Transverse colon (tissue), 4 donors: Measurements from ENCODE around the gene KLF1. TPM values are rescaled to one million over a fixed set of nuclear protein-coding genes. Genes with fewer than 3 reads are reported as not detected.
"Not testable (repeated sequence)": the region's sequence is repeated elsewhere in the genome, so short reads cannot be mapped to it uniquely, and the experiment has no call there.

Experiments
- DNase-seq: peaks from one replicate; pipeline ENCODE4 v3.0.0-alpha.2; 2019
- H3K27ac ChIP-seq, 4 donors: fragments of 200-600 bp; sonication (generic); 2 replicates each; pipeline ENCODE4 v1.5.1; 2016 to 2018; ENCODE audit warnings: inconsistent platforms in 4 of 4
- H3K27me3 ChIP-seq: fragments of 200-600 bp; sonication (generic); 2 replicates; pipeline ENCODE4 v1.5.1; 2017; ENCODE audit warnings: inconsistent platforms
- H3K36me3 ChIP-seq, 4 donors: fragments of 200-600 bp; sonication (generic); 2 replicates each; pipeline ENCODE4 v1.5.1; 2017 to 2019; ENCODE audit warnings: inconsistent platforms in 4 of 4
- H3K4me1 ChIP-seq, 4 donors: fragments of 200-600 bp; sonication (generic); 2 replicates each; pipeline ENCODE4 v1.5.1; 2017 to 2020; ENCODE audit warnings: inconsistent platforms in 4 of 4
- H3K4me3 ChIP-seq, 4 donors: fragments of 200-600 bp; sonication (generic); 1 replicate in 1 of 4; 2 replicates in 3 of 4; pipeline versions ENCODE4 v1.5.1 to v1.6.1; 2017 to 2019; ENCODE audit warnings: inconsistent platforms in 4 of 4
- H3K9me3 ChIP-seq, 2 donors: fragments of 200-600 bp; sonication (generic); 2 replicates each; pipeline ENCODE4 v1.5.1; 2017 to 2019; ENCODE audit warnings: inconsistent platforms in 2 of 2
- CTCF ChIP-seq, 5 experiments: fragments of 200-600 bp in 3 of 5; fragments of 450-650 bp in 2 of 5; sonication (generic) in 3 of 5; IDR thresholded peaks; 1 replicate in 2 of 5; 2 replicates in 3 of 5; pipeline ENCODE4 v1.5.1; 2016 to 2017; ENCODE audit warnings: antibody characterized with exemption in 5 of 5, inconsistent platforms in 3 of 5, mild to moderate bottlenecking in 2 of 5, moderate library complexity in 1 of 5
- EP300 ChIP-seq: sonication (generic); formaldehyde crosslinking; IDR thresholded peaks from one replicate; pipeline ENCODE4 v1.6.1; 2017; ENCODE audit warnings: antibody characterized with exemption, low read depth
- POLR2A ChIP-seq: fragments of 450-650 bp; IDR thresholded peaks from one replicate; pipeline ENCODE4 v1.6.1; 2016; ENCODE audit warnings: antibody characterized with exemption, mild to moderate bottlenecking, moderate library complexity
- POLR2AphosphoS5 ChIP-seq, 3 donors: sonication (generic); formaldehyde crosslinking; IDR thresholded peaks; one replicate each; pipeline ENCODE4 v1.6.1; 2016; ENCODE audit warnings: antibody characterized with exemption in 3 of 3
- WGBS, 2 donors: methylation state at CpG; one replicate each; pipeline ENCODE4 v1.1.5; 2018; ENCODE audit warnings: low coverage in 1 of 2; 5-methylcytosine and 5-hydroxymethylcytosine counted together
- in situ Hi-C, 4 donors: fragments of 200-750 bp; cut with MboI; loops; one replicate each; pipeline versions ENCODE4 v1.15.0 to v1.15.1; 2017; ENCODE audit warnings: low sequenced_read_pairs in 3 of 4, low pct_ligation_motif_present in 1 of 4, low pct_unique_long_range_greater_than_20kb in 1 of 4
- intact Hi-C: fragments of 100-400 bp; cut with DNase I; formaldehyde crosslinking; loops from one replicate; pipeline ENCODE4 v1.15.1; 2023; ENCODE audit warnings: low total_unique reads
- total RNA-seq, 4 donors: library from RNA; depleted of rRNA; stranded (reverse); fragments of >200 nt; gene quantifications; one replicate each; pipeline ENCODE4 v1.1.0, GENCODE V29; 2016

KLF1 gene
- total RNA-seq, 4 donors from 2014 or later: 0.32 TPM; not detected in 3

DNA sequence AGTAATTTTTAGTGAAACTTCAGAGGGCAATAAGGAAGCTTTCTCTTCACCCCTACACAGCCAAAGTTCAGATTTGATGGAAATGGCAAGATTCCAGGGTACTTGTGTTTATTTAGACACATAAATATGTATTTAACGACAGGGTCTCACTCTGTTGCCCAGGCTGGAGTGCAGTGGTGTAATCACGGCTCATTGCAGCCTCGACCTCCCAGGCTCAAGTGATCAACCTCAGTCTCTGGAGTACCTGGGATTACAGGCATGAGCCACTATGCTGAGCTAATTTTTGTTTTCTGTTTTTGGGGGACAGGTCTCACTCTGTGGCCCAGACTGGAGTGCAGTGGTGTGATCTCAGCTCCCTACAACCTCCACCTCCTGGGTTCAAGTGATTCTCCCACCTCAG is 34.0 kb upstream of the KLF1 start:
- Histone ChIP-seq H3K36me3 (peaks cover 0 to 33% (median 18%) of the 10 kb centered on the region in 4 donors), H3K27me3 (no peaks in the 10 kb centered on the region), H3K4me3 (no peak overlapping the region), H3K4me1 (peaks cover 0 to 8% (median 7%) of the 10 kb centered on the region in 4 donors), H3K27ac (peak overlapping the region in 1 of 4 donors; percentile 6), H3K9me3 (no peaks in the 10 kb centered on the region)
- WGBS, 2 donors: 25% methylated on average over 3 of the region's 3 CpGs; no CpG with 5 or more reads in 1 of the 2 donors
- intact Hi-C loops: no loop called here
- no peak for TF ChIP-seq CTCF (IDR thresholded peaks at IDR 0.05)
- no peak for TF ChIP-seq POLR2A
- no peak for TF ChIP-seq EP300
- TF ChIP-seq POLR2AphosphoS5 (IDR thresholded peaks at IDR 0.05): no peak
- in situ Hi-C loops: no loop called here
- DNase-seq: no peak

GRCh38 chr19:12918253-12918652 is 31.3 kb upstream of the KLF1 start:
- no peak for DNase-seq
- 94% methylated on average over 14 of the region's 14 CpGs; no CpG with 5 or more reads in 1 of the 2 donors for WGBS, 2 donors
- Histone ChIP-seq H3K36me3 (peaks cover 0 to 11% (median 6%) of the 10 kb centered on the region in 4 donors), H3K27ac (no peak overlapping the region), H3K9me3 (no peaks in the 10 kb centered on the region), H3K27me3 (no peaks in the 10 kb centered on the region), H3K4me1 (peaks cover 10 to 19% (median 13%) of the 10 kb centered on the region in 4 donors), H3K4me3 (no peak overlapping the region)
- intact Hi-C loops: no loop called here
- TF ChIP-seq POLR2A (no peak), POLR2AphosphoS5 (IDR thresholded peaks at IDR 0.05) (no peak), CTCF (IDR thresholded peaks at IDR 0.05) (no peak), EP300 (no peak)
- in situ Hi-C loops: no loop called here

GRCh38 chr19:12915860-12916259 is 28.9 kb upstream of the KLF1 start:
- intact Hi-C loops: not testable (repeated sequence)
- 84% methylated on average over 4 of the region's 4 CpGs; no CpG with 5 or more reads in 1 of the 2 donors for WGBS, 2 donors

GRCh38 chr19:12913851-12914690 is 27.1 kb upstream of the KLF1 start:
- intact Hi-C loops (no loop called here), in situ Hi-C loops (no loop called here)
- TF ChIP-seq CTCF (IDR thresholded peaks at IDR 0.05) (no peak), POLR2A (no peak), EP300 (no peak), POLR2AphosphoS5 (IDR thresholded peaks at IDR 0.05) (no peak)
- Histone ChIP-seq H3K4me3 (no peak overlapping the region), H3K27me3 (no peaks in the 10 kb centered on the region), H3K36me3 (no peaks in the 10 kb centered on the region), H3K27ac (peak overlapping the region; percentile 74 to 86 (median 76)), H3K9me3 (no peaks in the 10 kb centered on the region), H3K4me1 (peaks cover 16 to 28% (median 17%) of the 10 kb centered on the region in 4 donors)
- DNase-seq: peak; percentile 45
- WGBS, 2 donors: 48 to 58% methylated on average over 3 to 12 of the region's 12 CpGs

More at GRCh38 chr19:12915860-12916259, 28.9 kb upstream of the KLF1 start:
- H3K27me3 ChIP-seq, H3K4me3 ChIP-seq, in situ Hi-C loops, DNase-seq, H3K9me3 ChIP-seq, H3K36me3 ChIP-seq, H3K27ac ChIP-seq: not testable (repeated sequence)
- peaks cover 16 to 32% (median 19%) of the 10 kb centered on the region in 4 donors for H3K4me1 ChIP-seq
